Spleen (tissue), 11 donors: Measurements from ENCODE around the gene LPIN3. TPM values are rescaled to one million over a fixed set of nuclear protein-coding genes. Genes with fewer than 3 reads are reported as not detected.

Source experiments
- DNase-seq: peaks from one replicate; pipeline ENCODE4 v3.0.0-alpha.2; 2020
- H3K27ac ChIP-seq, 8 donors: fragments of 200-600 bp; sonication (generic) in 7 of 8; 1 replicate in 4 of 8; 2 replicates in 4 of 8; pipeline versions ENCODE4 v1.5.0 to v1.8.0; 2016 to 2021; ENCODE audit warnings: inconsistent platforms in 4 of 8, mild to moderate bottlenecking in 4 of 8, moderate library complexity in 1 of 8
- H3K27me3 ChIP-seq, 7 donors: fragments of 200-600 bp; sonication (generic) in 6 of 7; replicated peaks in 1 of 7; 1 replicate in 4 of 7; 2 replicates in 3 of 7; pipeline versions ENCODE4 v1.5.0 to v1.8.0; 2016 to 2021; ENCODE audit warnings: inconsistent platforms in 3 of 7, mild to moderate bottlenecking in 1 of 7
- H3K36me3 ChIP-seq, 6 donors: fragments of 200-600 bp; sonication (generic) in 5 of 6; 1 replicate in 4 of 6; 2 replicates in 2 of 6; pipeline versions ENCODE4 v1.5.0 to v1.8.0; 2016 to 2021; ENCODE audit warnings: inconsistent platforms in 2 of 6
- H3K4me1 ChIP-seq, 6 donors: fragments of 200-600 bp; sonication (generic) in 5 of 6; 1 replicate in 3 of 6; 2 replicates in 3 of 6; pipeline versions ENCODE4 v1.5.0 to v1.8.0; 2016 to 2021; ENCODE audit warnings: inconsistent platforms in 3 of 6
- H3K4me3 ChIP-seq, 8 donors: fragments of 200-600 bp; sonication (generic) in 7 of 8; 1 replicate in 4 of 8; 2 replicates in 4 of 8; pipeline versions ENCODE4 v1.5.0 to v1.8.0; 2016 to 2021; ENCODE audit warnings: inconsistent platforms in 4 of 8, mild to moderate bottlenecking in 4 of 8, moderate library complexity in 2 of 8
- H3K9me3 ChIP-seq, 8 donors: fragments of 200-600 bp; sonication (generic) in 7 of 8; 1 replicate in 4 of 8; 2 replicates in 4 of 8; pipeline versions ENCODE4 v1.5.0 to v1.8.0; 2016 to 2021; ENCODE audit warnings: inconsistent platforms in 4 of 8
- CTCF ChIP-seq, 11 experiments: fragments of 200-600 bp in 7 of 11; fragments of 450-650 bp in 4 of 11; sonication (generic) in 4 of 11; IDR thresholded peaks in 8 of 11; conservative IDR thresholded peaks in 3 of 11; 1 replicate in 7 of 11; 2 replicates in 4 of 11; pipeline versions ENCODE4 v1.4.0 to v1.8.0; 2016 to 2021; ENCODE audit warnings: antibody characterized with exemption in 11 of 11, inconsistent platforms in 4 of 11, mild to moderate bottlenecking in 1 of 11
- POLR2A ChIP-seq, 3 donors: fragments of 450-650 bp; IDR thresholded peaks; one replicate each; pipeline ENCODE4 v1.5.1; 2017; ENCODE audit warnings: antibody characterized with exemption in 3 of 3, mild to moderate bottlenecking in 1 of 3
- POLR2AphosphoS5 ChIP-seq, 3 donors: sonication (generic); formaldehyde crosslinking; IDR thresholded peaks; one replicate each; pipeline ENCODE4 v1.5.1; 2017; ENCODE audit warnings: antibody characterized with exemption in 3 of 3
- WGBS, 5 donors: extraction: QIAGEN DNeasy Blood & Tissue Kit in 3 of 5; methylation state at CpG; one replicate each; pipeline versions ENCODE4 v1.1.5 to v1.1.7; 2013 to 2018; 5-methylcytosine and 5-hydroxymethylcytosine counted together
- intact Hi-C: fragments of 100-400 bp; cut with DNase I; formaldehyde crosslinking; loops from one replicate; pipeline ENCODE4 v1.15.0; 2023; ENCODE audit warnings: low total_unique reads
- polyA plus RNA-seq, 3 donors: library from polyadenylated mRNA; stranded (reverse); fragments of 200-250 nt; gene quantifications; one replicate each; pipeline ENCODE4 v1.2.1, GENCODE V29; 2013
- total RNA-seq, 7 donors: library from RNA; depleted of rRNA in 3 of 7; stranded (reverse); fragments of >200 nt in 3 of 7; fragmentation: NEBNext Ultra II Directional in 4 of 7; extraction: Animal tissue kit (Norgen Biotek cat#: 25700) in 4 of 7; gene quantifications; one replicate each; pipeline versions ENCODE4 v1.1.0 to v1.2.1, GENCODE V29; 2016 to 2021
- donor health status: healthy with polysubstance abuse.
- donor health status: DM: no; HTN: no; CAD: no; lungs with moderate emphysema.
- donor health status: DM: no; HTN: no; CAD: no.
- donor health status: Bipolar disorder and iron deficiency.
- donor health status: healthy.
- donor health status: DM: no; HTN: no; CAD: no.
- donor health status: DM: yes; HTN: yes; CAD: no.

LPIN3 gene
- total and polyA plus RNA-seq, 10 donors, result 2.5 to 9.6 (median 4.4) TPM

- Histone ChIP-seq H3K4me1 (peaks cover 0 to 56% (median 9%) of the 10 kb centered on the region in 6 donors), H3K27ac (no peak overlapping the region), H3K36me3 (no peaks in the 10 kb centered on the region), H3K27me3 (no peaks in the 10 kb centered on the region), H3K9me3 (no peaks in the 10 kb centered on the region), H3K4me3 (no peak overlapping the region)
- no peak for TF ChIP-seq POLR2AphosphoS5 (IDR thresholded peaks at IDR 0.05)
- TF ChIP-seq POLR2A (IDR thresholded peaks at IDR 0.05), result no peak
- no peak for TF ChIP-seq CTCF (IDR thresholded peaks at IDR 0.05 in 8 of 11, conservative IDR thresholded peaks at IDR 0.05 in 3 of 11)
- no peak for DNase-seq
- intact Hi-C loops, result no loop called here
- WGBS, 5 donors, result 62 to 69% (median 67%) methylated on average over 5 of the region's 5 CpGs
Observed at GRCh38 chr20:41306061-41306727, 34.4 kb upstream of the LPIN3 start.

- peaks cover 0 to under 1% (median 0%) of the 10 kb centered on the region in 6 donors for H3K36me3 ChIP-seq
Observed at GRCh38 chr20:41307021-41307420, 33.6 kb upstream of the LPIN3 start.

GRCh38 chr20:41308290-41308711, 32.3 kb upstream of the LPIN3 start:
- WGBS, 5 donors, result 30 to 62% (median 48%) methylated on average over 1 of the region's 1 CpG
- Histone ChIP-seq H3K27ac (peak overlapping the region in 2 of 8 donors; percentile 0 to 7), H3K9me3 (no peaks in the 10 kb centered on the region), H3K4me1 (peaks cover 0 to 55% (median 9%) of the 10 kb centered on the region in 6 donors), H3K36me3 (peaks cover 0 to 8% (median 0%) of the 10 kb centered on the region in 6 donors), H3K4me3 (no peak overlapping the region), H3K27me3 (no peaks in the 10 kb centered on the region)
- intact Hi-C loops, result no loop called here
- TF ChIP-seq CTCF (IDR thresholded peaks at IDR 0.05 in 8 of 11, conservative IDR thresholded peaks at IDR 0.05 in 3 of 11) (no peak), POLR2AphosphoS5 (IDR thresholded peaks at IDR 0.05) (no peak), POLR2A (IDR thresholded peaks at IDR 0.05) (no peak)
- no peak for DNase-seq

More at GRCh38 chr20:41307021-41307420, 33.6 kb upstream of the LPIN3 start:
- Histone ChIP-seq H3K27me3 (no peaks in the 10 kb centered on the region), H3K4me3 (no peak overlapping the region), H3K27ac (no peak overlapping the region), H3K4me1 (peaks cover 0 to 55% (median 9%) of the 10 kb centered on the region in 6 donors), H3K9me3 (no peaks in the 10 kb centered on the region)
- DNase-seq, result no peak
- TF ChIP-seq POLR2AphosphoS5 (IDR thresholded peaks at IDR 0.05), result no peak
- intact Hi-C loops, result no loop called here
- 70 to 93% (median 86%) methylated on average over 1 of the region's 1 CpG for WGBS, 5 donors

- 26 to 40% (median 33%) methylated on average over 3 of the region's 3 CpGs for WGBS, 5 donors
- H3K9me3 ChIP-seq, result no peaks in the 10 kb centered on the region
- H3K4me3 ChIP-seq, result no peak overlapping the region
- peaks cover 0 to 8% (median 0%) of the 10 kb centered on the region in 6 donors for H3K36me3 ChIP-seq
- H3K27me3 ChIP-seq, result no peaks in the 10 kb centered on the region
- H3K27ac ChIP-seq, result peak overlapping the region in 2 of 8 donors; percentile 0 to 7
- no peak for DNase-seq
- TF ChIP-seq POLR2A (IDR thresholded peaks at IDR 0.05) (no peak), CTCF (IDR thresholded peaks at IDR 0.05 in 8 of 11, conservative IDR thresholded peaks at IDR 0.05 in 3 of 11) (no peak), POLR2AphosphoS5 (IDR thresholded peaks at IDR 0.05) (no peak)
- intact Hi-C loops, result no loop called here
- peaks cover 0 to 52% (median 9%) of the 10 kb centered on the region in 6 donors for H3K4me1 ChIP-seq
Observed at GRCh38 chr20:41308726-41309413, 31.8 kb upstream of the LPIN3 start.
